T-helper 2 cell treated with Interferon-gamma antibody and Interleukin-4, amounts not matched to agents 5 μg/mL and 100 μg/mL, for 36 hours (primary cell): ENCODE data around the gene HFE.
"Not testable (repeated sequence)": the region's sequence is repeated elsewhere in the genome, so short reads cannot be mapped to it uniquely, and the experiment has no call there.

Source experiments
- DNase-seq: peaks from one replicate; pipeline ENCODE4 v3.0.0; 2021; ENCODE audit warnings: low spot score
- H3K27ac Mint-ChIP-seq: one replicate; pipeline ENCODE4 v1.8.0; 2021; ENCODE audit warnings: mild to moderate bottlenecking, mixed read lengths
- H3K27me3 Mint-ChIP-seq: one replicate; pipeline ENCODE4 v1.8.0; 2021; ENCODE audit warnings: low read depth, mixed read lengths
- H3K36me3 Mint-ChIP-seq: one replicate; pipeline ENCODE4 v1.8.0; 2021; ENCODE audit warnings: low read depth, mixed read lengths
- H3K4me1 Mint-ChIP-seq: one replicate; pipeline ENCODE4 v1.8.0; 2021; ENCODE audit warnings: low read depth, mixed read lengths
- H3K4me3 Mint-ChIP-seq: one replicate; pipeline ENCODE4 v1.8.0; 2022; ENCODE audit warnings: mild to moderate bottlenecking, moderate library complexity, mixed read lengths
- H3K9me3 Mint-ChIP-seq: one replicate; pipeline ENCODE4 v1.8.0; 2021; ENCODE audit warnings: mixed read lengths

HFE gene

GRCh38 chr6:26054781-26055718, 32.2 kb upstream of the HFE start:
- H3K4me1 Mint-ChIP-seq, result peaks cover 35% of the 10 kb centered on the region
- H3K36me3 Mint-ChIP-seq, result peaks cover 6% of the 10 kb centered on the region
- peak overlapping the region; percentile 100 for H3K27ac Mint-ChIP-seq
- peak; percentile 89 for DNase-seq
- no peaks in the 10 kb centered on the region for H3K9me3 Mint-ChIP-seq
- H3K27me3 Mint-ChIP-seq, result peaks cover 12% of the 10 kb centered on the region
- peak overlapping the region; percentile 96 for H3K4me3 Mint-ChIP-seq

GRCh38 chr6:26055719-26056582, 31.3 kb upstream of the HFE start:
- H3K4me3 Mint-ChIP-seq, result peak overlapping the region; percentile 96
- peaks cover 12% of the 10 kb centered on the region for H3K27me3 Mint-ChIP-seq
- peak; percentile 92 for DNase-seq
- peak overlapping the region; percentile 100 for H3K27ac Mint-ChIP-seq
- peaks cover 42% of the 10 kb centered on the region for H3K4me1 Mint-ChIP-seq
- H3K9me3 Mint-ChIP-seq, result no peaks in the 10 kb centered on the region
- H3K36me3 Mint-ChIP-seq, result peaks cover 6% of the 10 kb centered on the region

- peak overlapping the region; percentile 96 for H3K4me3 Mint-ChIP-seq
- peaks cover 41% of the 10 kb centered on the region for H3K4me1 Mint-ChIP-seq
- DNase-seq, result peak; percentile 27
These were observed 30.5 kb upstream of the HFE start for GRCh38 chr6:26056583-26057350.

GRCh38 chr6:26057899-26058298, 29.3 kb upstream of the HFE start:
- peak overlapping the region; percentile 100 for H3K27ac Mint-ChIP-seq
- peaks cover 38% of the 10 kb centered on the region for H3K4me1 Mint-ChIP-seq
- H3K27me3 Mint-ChIP-seq, result peaks cover 16% of the 10 kb centered on the region
- H3K9me3 Mint-ChIP-seq, result no peaks in the 10 kb centered on the region
- H3K4me3 Mint-ChIP-seq, result no peak overlapping the region
- peaks cover 6% of the 10 kb centered on the region for H3K36me3 Mint-ChIP-seq
- no peak for DNase-seq

More at GRCh38 chr6:26056583-26057350, 30.5 kb upstream of the HFE start:
- Mint-ChIP-seq H3K9me3 (no peaks in the 10 kb centered on the region), H3K36me3 (peaks cover 6% of the 10 kb centered on the region), H3K27me3 (peaks cover 12% of the 10 kb centered on the region), H3K27ac (peak overlapping the region; percentile 100)

GRCh38 chr6:26058477-26059033, 28.7 kb upstream of the HFE start:
- H3K4me3 Mint-ChIP-seq, H3K27ac Mint-ChIP-seq, H3K9me3 Mint-ChIP-seq, H3K36me3 Mint-ChIP-seq, DNase-seq: not testable (repeated sequence)
- peaks cover 19% of the 10 kb centered on the region for H3K27me3 Mint-ChIP-seq
- peaks cover 38% of the 10 kb centered on the region for H3K4me1 Mint-ChIP-seq

- Mint-ChIP-seq H3K4me3 (peak overlapping the region; percentile 8), H3K9me3 (no peaks in the 10 kb centered on the region), H3K4me1 (peaks cover 28% of the 10 kb centered on the region), H3K36me3 (peaks cover 3% of the 10 kb centered on the region), H3K27ac (no peak overlapping the region), H3K27me3 (peaks cover 23% of the 10 kb centered on the region)
- DNase-seq, result no peak
These were observed 27.3 kb upstream of the HFE start for GRCh38 chr6:26059941-26060340.

GRCh38 chr6:26064619-26065257, 22.5 kb upstream of the HFE start:
- no peak for DNase-seq
- Mint-ChIP-seq H3K9me3 (no peaks in the 10 kb centered on the region), H3K27ac (no peak overlapping the region), H3K4me3 (no peak overlapping the region), H3K4me1 (peaks cover 15% of the 10 kb centered on the region), H3K36me3 (no peaks in the 10 kb centered on the region), H3K27me3 (peaks cover 31% of the 10 kb centered on the region)

- peak; percentile 49 for DNase-seq
- no peaks in the 10 kb centered on the region for H3K9me3 Mint-ChIP-seq
- H3K4me1 Mint-ChIP-seq, result peaks cover 6% of the 10 kb centered on the region
- H3K27ac Mint-ChIP-seq, result no peak overlapping the region
- no peak overlapping the region for H3K4me3 Mint-ChIP-seq
- H3K27me3 Mint-ChIP-seq, result peaks cover 31% of the 10 kb centered on the region
- H3K36me3 Mint-ChIP-seq, result no peaks in the 10 kb centered on the region
These were observed 21.3 kb upstream of the HFE start for GRCh38 chr6:26065952-26066380.

- Mint-ChIP-seq H3K36me3 (no peaks in the 10 kb centered on the region), H3K9me3 (no peaks in the 10 kb centered on the region), H3K27ac (no peak overlapping the region), H3K27me3 (peaks cover 31% of the 10 kb centered on the region), H3K4me3 (no peak overlapping the region), H3K4me1 (peaks cover 6% of the 10 kb centered on the region)
- no peak for DNase-seq
These were observed 19.9 kb upstream of the HFE start for GRCh38 chr6:26067367-26067766.

GRCh38 chr6:26068036-26068435, 19.2 kb upstream of the HFE start:
- no peaks in the 10 kb centered on the region for H3K36me3 Mint-ChIP-seq
- H3K4me1 Mint-ChIP-seq, result peaks cover 6% of the 10 kb centered on the region
- no peak overlapping the region for H3K27ac Mint-ChIP-seq
- no peak for DNase-seq
- H3K4me3 Mint-ChIP-seq, result no peak overlapping the region
- peaks cover 27% of the 10 kb centered on the region for H3K27me3 Mint-ChIP-seq
- no peaks in the 10 kb centered on the region for H3K9me3 Mint-ChIP-seq

- no peaks in the 10 kb centered on the region for H3K36me3 Mint-ChIP-seq
- no peak overlapping the region for H3K4me3 Mint-ChIP-seq
- DNase-seq, result no peak
- no peaks in the 10 kb centered on the region for H3K9me3 Mint-ChIP-seq
- peaks cover 19% of the 10 kb centered on the region for H3K27me3 Mint-ChIP-seq
- H3K4me1 Mint-ChIP-seq, result peaks cover 1% of the 10 kb centered on the region
- no peak overlapping the region for H3K27ac Mint-ChIP-seq
These were observed 16.1 kb upstream of the HFE start for GRCh38 chr6:26071135-26071534.

GRCh38 chr6:26075063-26075717, 12.0 kb upstream of the HFE start:
- peaks cover 3% of the 10 kb centered on the region for H3K9me3 Mint-ChIP-seq
- no peak overlapping the region for H3K4me3 Mint-ChIP-seq
- no peak for DNase-seq
- H3K27me3 Mint-ChIP-seq, result peaks cover 13% of the 10 kb centered on the region
- H3K4me1 Mint-ChIP-seq, result peaks cover 1% of the 10 kb centered on the region
- H3K27ac Mint-ChIP-seq, result no peak overlapping the region
- no peaks in the 10 kb centered on the region for H3K36me3 Mint-ChIP-seq
